Measurements from ENCODE around the gene TMCO4. TPM values are rescaled to one million over a fixed set of nuclear protein-coding genes. Genes with fewer than 3 reads are reported as not detected.

The TMCO4 gene
- total and polyA plus RNA-seq, 2 of the 8 experiments (the other 6 are each of a cell fraction or from before 2014, with no cell fraction given) = 3.0 to 3.1 TPM

GRCh38 chr1:19640363-19641316, 159.1 kb downstream of the TMCO4 start:
- H4K5ac ChIP-seq (ENCODE audit: insufficient read length, low read depth, low read length) = no peak overlapping the region
- TF ChIP-seq HDAC6 (IDR thresholded peaks at IDR 0.05; ENCODE audit: low read depth, low read length) = no peak
- TF ChIP-seq NANOG (IDR thresholded peaks at IDR 0.05; ENCODE audit: insufficient read depth, low read depth, low read length, poor library complexity, severe bottlenecking) = no peak
- TF ChIP-seq TAF1 (IDR thresholded peaks at IDR 0.05; ENCODE audit: low read depth, low read length) = no peak
- TF ChIP-seq CHD1 (IDR thresholded peaks at IDR 0.05; ENCODE audit: low read depth, low read length) = no peak
- TF ChIP-seq TCF12 (IDR thresholded peaks at IDR 0.05; ENCODE audit: low read depth, low read length) = peak; percentile 92
- no peak for TF ChIP-seq KDM5A (IDR thresholded peaks at IDR 0.05; ENCODE audit: low read length)
- TF ChIP-seq CBX5 (IDR thresholded peaks at IDR 0.05; ENCODE audit: low read depth, low read length) = no peak
- TF ChIP-seq FOSL1 (IDR thresholded peaks at IDR 0.05; ENCODE audit: insufficient read depth, low read depth, low read length) = no peak
- no peak for TF ChIP-seq RNF2 (IDR thresholded peaks at IDR 0.05; ENCODE audit: borderline replicate concordance, low read depth, low read length, missing control alignments, poor library complexity, severe bottlenecking)
- no peak for TF ChIP-seq BRCA1 (IDR thresholded peaks at IDR 0.05; ENCODE audit: low read depth, low read length)
- no peak for TF ChIP-seq SUZ12 (IDR thresholded peaks at IDR 0.05; ENCODE audit: low read length)

More at GRCh38 chr1:19640363-19641316, 159.1 kb downstream of the TMCO4 start:
- H3K4me3 ChIP-seq (ENCODE audit: extremely low read depth in 1 of 4, insufficient read depth in 2 of 4, low read depth in 3 of 4, low read length in 4 of 4) = no peak overlapping the region
- H3K79me2 ChIP-seq (ENCODE audit: control insufficient read depth in 1 of 2, insufficient read depth in 2 of 2, low read length in 2 of 2) = no peaks in the 10 kb centered on the region
- no peaks in the 10 kb centered on the region for H3K9me3 ChIP-seq (ENCODE audit: insufficient read depth in 2 of 2, low read depth in 1 of 2, low read length in 1 of 2)
- ChIA-PET CTCF (ENCODE audit: partially characterized antibody) (interaction anchor here (0.6 to 7.2 kb wide), 20 partner anchors 11 to 299 kb away, joined by 3 to 63 read pairs (median 3); no protein-coding TSS in a partner anchor), POLR2A (ENCODE audit: partially characterized antibody) (interaction anchor here (0.7 to 1.6 kb wide), 3 partner anchors 12 to 329 kb away, joined by 3 read pairs; partner anchors contain the start of genes AKR7A2 and SLC66A1)
- no peak overlapping the region for H2BK120ac ChIP-seq (replicated peaks; ENCODE audit: low read depth, low read length)
- no peak overlapping the region for H2AK5ac ChIP-seq (ENCODE audit: low read depth, low read length)
- peaks cover 22 to 42% (median 29%) of the 10 kb centered on the region in 4 experiments for H3K27me3 ChIP-seq (replicated peaks in 1 of 4; ENCODE audit: control insufficient read depth in 3 of 4, extremely low read depth in 1 of 4, insufficient read depth in 3 of 4, low read length in 3 of 4)
- H3K14ac ChIP-seq (ENCODE audit: insufficient read length) = no peak overlapping the region
- H3K9ac ChIP-seq (replicated peaks in 1 of 4; ENCODE audit: extremely low read depth in 1 of 4, low read depth in 3 of 4, low read length in 3 of 4) = no peak overlapping the region
- peaks cover 5 to 14% (median 9%) of the 10 kb centered on the region in 4 experiments for H3K4me1 ChIP-seq (replicated peaks in 1 of 4; ENCODE audit: control insufficient read depth in 3 of 4, insufficient read depth in 4 of 4, low read length in 3 of 4)
- no peak overlapping the region for H3K4ac ChIP-seq (replicated peaks; ENCODE audit: insufficient read length, low read depth, low read length)
- no peaks in the 10 kb centered on the region for H3K79me1 ChIP-seq (ENCODE audit: low read depth, low read length)
- no peak overlapping the region for H3K23ac ChIP-seq (ENCODE audit: insufficient read length)
- H2BK5ac ChIP-seq (ENCODE audit: low read depth, low read length) = no peak overlapping the region; the same call in 1 of the 2 replicates
- peaks cover 10% of the 10 kb centered on the region; the same call in 1 of the 2 replicates for H3K23me2 ChIP-seq (ENCODE audit: low read depth, low read length)
- FAIRE-seq (no peak), DNase-seq (ENCODE audit: low read depth in 1 of 2, low spot score in 2 of 2) (peak in 1 of 2 experiments; percentile 73)
- peaks cover 0 to 5% of the 10 kb centered on the region in 2 experiments for H4K20me1 ChIP-seq (replicated peaks in 1 of 2; ENCODE audit: control insufficient read depth in 1 of 2, insufficient read depth in 2 of 2, low read length in 2 of 2)
- peak overlapping the region; percentile 55; the same call in 1 of the 2 replicates for H2BK20ac ChIP-seq (ENCODE audit: low read length)
- H3K18ac ChIP-seq (ENCODE audit: extremely low read depth, low read length) = no peak overlapping the region
- WGBS, 2 experiments (ENCODE audit: extremely low coverage in 1 of 2, insufficient coverage in 1 of 2, insufficient read length in 1 of 2, insufficient replicate concordance in 2 of 2, low coverage in 1 of 2, low lambda C conversion rate in 2 of 2, missing lambda C conversion rate in 1 of 2) = 35% methylated on average over 14 of the region's 14 CpGs; no CpG with 5 or more reads in 1 of the 2 experiments
- H4K91ac ChIP-seq (replicated peaks; ENCODE audit: insufficient read length, low read length) = no peak overlapping the region
- H3K4me2 ChIP-seq (ENCODE audit: insufficient read depth in 1 of 2, low read depth in 2 of 2, low read length in 2 of 2) = peak overlapping the region in 1 of 2 experiments; percentile 52; a peak in 1 of 4 replicates
- H2BK15ac ChIP-seq (ENCODE audit: low read length) = 0 out of 2 replicates have a peak overlapping the region, but pooled peaks have one; percentile 55
- no peaks in the 10 kb centered on the region for H3K36me3 ChIP-seq (ENCODE audit: control insufficient read depth in 2 of 4, insufficient read depth in 4 of 4, low read length in 3 of 4)
- no peak overlapping the region; the same call in 1 of the 2 replicates for H4K8ac ChIP-seq (ENCODE audit: extremely low read depth, insufficient read depth, low read length)
- peak overlapping the region; percentile 61; the same call in 1 of the 2 replicates for H2BK12ac ChIP-seq (ENCODE audit: low read depth, low read length)
- no peak overlapping the region for H3K27ac ChIP-seq (ENCODE audit: low read depth, low read length)
- no peak overlapping the region for H3K56ac ChIP-seq (replicated peaks; ENCODE audit: insufficient read length, low read depth, low read length)
- H2AFZ ChIP-seq (ENCODE audit: low read length) = no peak overlapping the region

Measured in H1 (cell line).